Measurements from ENCODE around the gene GABARAP.

The GABARAP gene

GRCh38 chr17:7223375-7223774 lies 18.9 kb downstream of the GABARAP start:
- in situ Hi-C loops (cut with MboI; ENCODE audit: low sequenced_read_pairs) = no loop called here

- in situ Hi-C loops (cut with MboI; ENCODE audit: low sequenced_read_pairs) = no loop called here
Observed at GRCh38 chr17:7222972-7223292, 19.3 kb downstream of the GABARAP start.

GRCh38 chr17:7222093-7222971 lies 19.9 kb downstream of the GABARAP start:
- in situ Hi-C loops (cut with MboI; ENCODE audit: low sequenced_read_pairs) = no loop called here

- in situ Hi-C loops (cut with MboI; ENCODE audit: low sequenced_read_pairs) = no loop called here
Observed at GRCh38 chr17:7221278-7222092, 20.8 kb downstream of the GABARAP start.

- in situ Hi-C loops (cut with MboI; ENCODE audit: low sequenced_read_pairs) = no loop called here
Observed at GRCh38 chr17:7220593-7221277, 21.5 kb downstream of the GABARAP start.

GRCh38 chr17:7219812-7220592 lies 22.2 kb downstream of the GABARAP start, which contains the start of the genes ACADVL and DLG4:
TSS of gene ACADVL (plus strand) at chr17:7219938. CDS start at chr17:7219985, 47 bp downstream.
TSS of gene DLG4 (minus strand) at chr17:7219836.
- in situ Hi-C loops (cut with MboI; ENCODE audit: low sequenced_read_pairs) = no loop called here

GRCh38 chr17:7219229-7219811 lies 22.9 kb downstream of the GABARAP start:
- in situ Hi-C loops (cut with MboI; ENCODE audit: low sequenced_read_pairs) = no loop called here

- in situ Hi-C loops (cut with MboI; ENCODE audit: low sequenced_read_pairs) = no loop called here
Observed at GRCh38 chr17:7218758-7219157, 23.5 kb downstream of the GABARAP start.

- in situ Hi-C loops (cut with MboI; ENCODE audit: low sequenced_read_pairs) = no loop called here
Observed at GRCh38 chr17:7218166-7218565, 24.1 kb downstream of the GABARAP start.

GRCh38 chr17:7217113-7217987 lies 24.9 kb downstream of the GABARAP start:
- in situ Hi-C loops (cut with MboI; ENCODE audit: low sequenced_read_pairs) = no loop called here

GRCh38 chr17:7216242-7217112 lies 25.8 kb downstream of the GABARAP start:
- in situ Hi-C loops (cut with MboI; ENCODE audit: low sequenced_read_pairs) = no loop called here

- in situ Hi-C loops (cut with MboI; ENCODE audit: low sequenced_read_pairs) = no loop called here
Observed at GRCh38 chr17:7215652-7216180, 26.5 kb downstream of the GABARAP start.

- in situ Hi-C loops (cut with MboI; ENCODE audit: low sequenced_read_pairs) = no loop called here
Observed at GRCh38 chr17:7215136-7215638, 27.1 kb downstream of the GABARAP start.

GRCh38 chr17:7214300-7215135 lies 27.7 kb downstream of the GABARAP start:
- in situ Hi-C loops (cut with MboI; ENCODE audit: low sequenced_read_pairs) = no loop called here

- in situ Hi-C loops (cut with MboI; ENCODE audit: low sequenced_read_pairs) = no loop called here
Observed at GRCh38 chr17:7213895-7214299, 28.4 kb downstream of the GABARAP start.

GRCh38 chr17:7211491-7212273 lies 30.6 kb downstream of the GABARAP start:
- in situ Hi-C loops (cut with MboI; ENCODE audit: low sequenced_read_pairs) = no loop called here
